ENCODE measurements around the gene DLGAP1. TPM values are rescaled to one million over a fixed set of nuclear protein-coding genes. Genes with fewer than 3 reads are reported as not detected.
A peak's percentile ranks its signal among the peaks of the same experiment; 100 is the strongest.

Gene DLGAP1
- polyA plus RNA-seq, 1 donor from 2014 or later: 4.5 TPM

DNA sequence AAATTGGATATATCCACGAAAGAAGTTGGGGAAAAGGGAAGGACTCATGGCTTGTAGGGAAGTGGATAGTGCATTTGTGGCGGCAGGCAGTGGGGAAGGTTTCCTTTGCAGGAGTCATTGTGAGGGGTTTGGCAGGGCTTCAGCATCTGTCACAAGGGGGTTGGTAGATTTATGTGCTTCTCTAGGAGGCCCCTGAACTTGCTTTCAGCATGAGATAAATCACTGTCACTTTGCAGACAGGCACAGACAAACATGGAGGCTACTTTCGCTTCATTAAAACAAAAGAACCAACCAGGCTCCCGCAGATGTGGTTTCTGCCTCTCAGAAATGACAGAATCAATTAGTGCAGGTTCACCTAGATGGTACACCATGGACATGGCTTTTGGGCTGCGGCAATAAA lies 664.4 kb downstream of the DLGAP1 start:
- peak overlapping the region; percentile 75 for H3K27ac ChIP-seq (ENCODE audit: low read length)
- H3K79me2 ChIP-seq (replicated peaks; ENCODE audit: insufficient read depth, low read length): no peaks in the 10 kb centered on the region
- TF ChIP-seq RAD21 (conservative IDR thresholded peaks at IDR 0.05) (no peak), POLR2AphosphoS5 (IDR thresholded peaks at IDR 0.05) (peak; percentile 57), MXI1 (conservative IDR thresholded peaks at IDR 0.05; ENCODE audit: poor library complexity, severe bottlenecking) (no peak), EZH2 (IDR thresholded peaks at IDR 0.05; ENCODE audit: borderline replicate concordance, insufficient read depth, low read length, poor library complexity, severe bottlenecking) (no peak), EP300 (conservative IDR thresholded peaks at IDR 0.05; ENCODE audit: poor library complexity, severe bottlenecking) (peak; percentile 84), TAF1 (IDR thresholded peaks at IDR 0.05; ENCODE audit: low read depth) (no peak), SMC3 (conservative IDR thresholded peaks at IDR 0.05; ENCODE audit: poor library complexity) (no peak)
- TF ChIP-seq, protein P1, sequence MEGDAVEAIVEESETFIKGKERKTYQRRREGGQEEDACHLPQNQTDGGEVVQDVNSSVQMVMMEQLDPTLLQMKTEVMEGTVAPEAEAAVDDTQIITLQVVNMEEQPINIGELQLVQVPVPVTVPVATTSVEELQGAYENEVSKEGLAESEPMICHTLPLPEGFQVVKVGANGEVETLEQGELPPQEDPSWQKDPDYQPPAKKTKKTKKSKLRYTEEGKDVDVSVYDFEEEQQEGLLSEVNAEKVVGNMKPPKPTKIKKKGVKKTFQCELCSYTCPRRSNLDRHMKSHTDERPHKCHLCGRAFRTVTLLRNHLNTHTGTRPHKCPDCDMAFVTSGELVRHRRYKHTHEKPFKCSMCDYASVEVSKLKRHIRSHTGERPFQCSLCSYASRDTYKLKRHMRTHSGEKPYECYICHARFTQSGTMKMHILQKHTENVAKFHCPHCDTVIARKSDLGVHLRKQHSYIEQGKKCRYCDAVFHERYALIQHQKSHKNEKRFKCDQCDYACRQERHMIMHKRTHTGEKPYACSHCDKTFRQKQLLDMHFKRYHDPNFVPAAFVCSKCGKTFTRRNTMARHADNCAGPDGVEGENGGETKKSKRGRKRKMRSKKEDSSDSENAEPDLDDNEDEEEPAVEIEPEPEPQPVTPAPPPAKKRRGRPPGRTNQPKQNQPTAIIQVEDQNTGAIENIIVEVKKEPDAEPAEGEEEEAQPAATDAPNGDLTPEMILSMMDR (IDR thresholded peaks at IDR 0.05; ENCODE audit: poor library complexity, severe bottlenecking): no peak
- TF ChIP-seq, protein P2, sequence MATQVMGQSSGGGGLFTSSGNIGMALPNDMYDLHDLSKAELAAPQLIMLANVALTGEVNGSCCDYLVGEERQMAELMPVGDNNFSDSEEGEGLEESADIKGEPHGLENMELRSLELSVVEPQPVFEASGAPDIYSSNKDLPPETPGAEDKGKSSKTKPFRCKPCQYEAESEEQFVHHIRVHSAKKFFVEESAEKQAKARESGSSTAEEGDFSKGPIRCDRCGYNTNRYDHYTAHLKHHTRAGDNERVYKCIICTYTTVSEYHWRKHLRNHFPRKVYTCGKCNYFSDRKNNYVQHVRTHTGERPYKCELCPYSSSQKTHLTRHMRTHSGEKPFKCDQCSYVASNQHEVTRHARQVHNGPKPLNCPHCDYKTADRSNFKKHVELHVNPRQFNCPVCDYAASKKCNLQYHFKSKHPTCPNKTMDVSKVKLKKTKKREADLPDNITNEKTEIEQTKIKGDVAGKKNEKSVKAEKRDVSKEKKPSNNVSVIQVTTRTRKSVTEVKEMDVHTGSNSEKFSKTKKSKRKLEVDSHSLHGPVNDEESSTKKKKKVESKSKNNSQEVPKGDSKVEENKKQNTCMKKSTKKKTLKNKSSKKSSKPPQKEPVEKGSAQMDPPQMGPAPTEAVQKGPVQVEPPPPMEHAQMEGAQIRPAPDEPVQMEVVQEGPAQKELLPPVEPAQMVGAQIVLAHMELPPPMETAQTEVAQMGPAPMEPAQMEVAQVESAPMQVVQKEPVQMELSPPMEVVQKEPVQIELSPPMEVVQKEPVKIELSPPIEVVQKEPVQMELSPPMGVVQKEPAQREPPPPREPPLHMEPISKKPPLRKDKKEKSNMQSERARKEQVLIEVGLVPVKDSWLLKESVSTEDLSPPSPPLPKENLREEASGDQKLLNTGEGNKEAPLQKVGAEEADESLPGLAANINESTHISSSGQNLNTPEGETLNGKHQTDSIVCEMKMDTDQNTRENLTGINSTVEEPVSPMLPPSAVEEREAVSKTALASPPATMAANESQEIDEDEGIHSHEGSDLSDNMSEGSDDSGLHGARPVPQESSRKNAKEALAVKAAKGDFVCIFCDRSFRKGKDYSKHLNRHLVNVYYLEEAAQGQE (IDR thresholded peaks at IDR 0.05; ENCODE audit: borderline replicate concordance): peak; percentile 42
- H2AFZ ChIP-seq (ENCODE audit: low read depth, low read length): no peak overlapping the region
- H3K9me2 ChIP-seq (ENCODE audit: insufficient read depth, low read length): no peaks in the 10 kb centered on the region
- H4K20me1 ChIP-seq (ENCODE audit: insufficient read depth): no peaks in the 10 kb centered on the region
- no peaks in the 10 kb centered on the region for H3F3A ChIP-seq (ENCODE audit: insufficient read depth, low read length, poor library complexity, severe bottlenecking)
- peak overlapping the region; percentile 40 for H3K9ac ChIP-seq (ENCODE audit: low read length)
- no peaks in the 10 kb centered on the region for H3K36me3 ChIP-seq (ENCODE audit: insufficient read depth, low read length)
- H3K4me3 ChIP-seq (ENCODE audit: low read length): peak overlapping the region; percentile 45
- no peaks in the 10 kb centered on the region for H3K27me3 ChIP-seq (ENCODE audit: insufficient read depth, low read depth, low read length)
- H3K4me2 ChIP-seq (ENCODE audit: low read length): peak overlapping the region; percentile 44
- no peaks in the 10 kb centered on the region for H3K9me3 ChIP-seq (ENCODE audit: low read length)

DNA sequence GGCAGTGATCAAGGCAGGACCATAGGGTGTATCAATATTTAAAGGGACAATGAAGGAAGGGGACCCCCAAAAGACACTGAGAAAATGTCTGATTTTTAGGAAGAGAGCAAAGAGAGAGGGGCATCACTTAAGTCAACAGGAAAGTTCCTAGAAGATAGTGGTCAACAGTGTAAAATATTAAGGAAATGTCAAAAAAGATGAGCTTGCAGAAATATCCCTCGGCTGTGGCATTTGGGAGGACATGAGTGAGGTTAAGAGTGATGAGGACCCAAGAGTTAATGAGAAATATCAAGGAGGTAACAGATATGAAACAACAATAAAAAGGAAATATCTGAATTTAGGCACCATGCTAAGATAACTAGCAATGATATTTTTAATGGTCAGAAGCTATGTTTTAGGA lies 665.6 kb downstream of the DLGAP1 start:
- Histone ChIP-seq H3K9me3 (ENCODE audit: low read length) (no peaks in the 10 kb centered on the region), H4K20me1 (ENCODE audit: insufficient read depth) (no peaks in the 10 kb centered on the region), H3F3A (ENCODE audit: insufficient read depth, low read length, poor library complexity, severe bottlenecking) (no peaks in the 10 kb centered on the region), H3K27ac (ENCODE audit: low read length) (no peak overlapping the region), H3K9ac (ENCODE audit: low read length) (no peak overlapping the region), H3K4me3 (ENCODE audit: low read length) (no peak overlapping the region), H3K9me2 (ENCODE audit: insufficient read depth, low read length) (no peaks in the 10 kb centered on the region), H3K27me3 (ENCODE audit: insufficient read depth, low read depth, low read length) (no peaks in the 10 kb centered on the region), H2AFZ (ENCODE audit: low read depth, low read length) (no peak overlapping the region), H3K4me2 (ENCODE audit: low read length) (no peak overlapping the region), H3K79me2 (replicated peaks; ENCODE audit: insufficient read depth, low read length) (no peaks in the 10 kb centered on the region), H3K36me3 (ENCODE audit: insufficient read depth, low read length) (no peaks in the 10 kb centered on the region)
- TF ChIP-seq POLR2AphosphoS5 (IDR thresholded peaks at IDR 0.05): no peak
- no peak for TF ChIP-seq EZH2 (IDR thresholded peaks at IDR 0.05; ENCODE audit: borderline replicate concordance, insufficient read depth, low read length, poor library complexity, severe bottlenecking)
- TF ChIP-seq MXI1 (conservative IDR thresholded peaks at IDR 0.05; ENCODE audit: poor library complexity, severe bottlenecking): no peak
- TF ChIP-seq EP300 (conservative IDR thresholded peaks at IDR 0.05; ENCODE audit: poor library complexity, severe bottlenecking): no peak
- no peak for TF ChIP-seq SMC3 (conservative IDR thresholded peaks at IDR 0.05; ENCODE audit: poor library complexity)
- no peak for TF ChIP-seq TAF1 (IDR thresholded peaks at IDR 0.05; ENCODE audit: low read depth)

Data from neural cell (in vitro differentiated cells).